ENCODE measurements around the gene SPON2.

DNA sequence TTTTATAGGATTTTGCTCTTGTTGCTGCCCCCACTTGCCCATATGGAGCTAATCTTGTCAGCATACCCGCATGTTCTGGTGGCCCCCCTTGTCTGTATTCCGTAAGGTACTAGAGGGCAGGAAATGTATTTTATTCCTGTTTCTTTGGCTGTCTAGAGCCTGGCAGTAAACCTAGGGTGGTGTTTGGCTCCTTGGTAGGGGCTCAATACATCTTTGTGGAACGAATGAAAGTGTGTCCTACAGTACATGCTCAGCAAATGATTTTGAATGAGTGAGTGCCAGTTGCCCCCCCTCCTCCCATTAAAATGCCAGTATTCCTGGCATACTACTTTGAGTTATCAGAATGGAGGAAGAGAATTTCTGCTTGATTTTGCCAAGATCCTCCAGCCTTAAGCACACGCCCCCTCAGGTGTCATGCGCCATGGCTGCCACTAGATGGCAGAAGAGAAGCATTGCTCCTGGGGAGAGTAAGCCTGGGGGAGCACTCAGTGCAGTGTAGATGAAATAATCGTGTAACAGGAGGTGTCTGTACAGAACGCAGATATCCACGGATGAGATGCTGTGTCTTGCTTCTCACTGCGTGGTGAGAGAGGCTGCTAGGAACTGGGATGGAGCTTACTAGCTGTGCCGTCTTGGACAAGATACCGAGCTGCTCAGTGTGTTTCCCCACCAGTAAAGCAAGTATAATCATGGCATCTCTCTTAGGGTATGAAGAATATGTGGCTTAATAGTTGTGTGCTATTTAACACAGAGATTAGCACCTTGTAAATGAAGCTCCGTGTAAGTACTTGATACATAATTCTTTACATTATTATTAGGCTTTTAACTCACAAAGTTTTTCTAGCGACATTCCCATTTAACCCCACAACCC, 41.8 kb downstream of the SPON2 start:
- TF ChIP-seq, protein P1, sequence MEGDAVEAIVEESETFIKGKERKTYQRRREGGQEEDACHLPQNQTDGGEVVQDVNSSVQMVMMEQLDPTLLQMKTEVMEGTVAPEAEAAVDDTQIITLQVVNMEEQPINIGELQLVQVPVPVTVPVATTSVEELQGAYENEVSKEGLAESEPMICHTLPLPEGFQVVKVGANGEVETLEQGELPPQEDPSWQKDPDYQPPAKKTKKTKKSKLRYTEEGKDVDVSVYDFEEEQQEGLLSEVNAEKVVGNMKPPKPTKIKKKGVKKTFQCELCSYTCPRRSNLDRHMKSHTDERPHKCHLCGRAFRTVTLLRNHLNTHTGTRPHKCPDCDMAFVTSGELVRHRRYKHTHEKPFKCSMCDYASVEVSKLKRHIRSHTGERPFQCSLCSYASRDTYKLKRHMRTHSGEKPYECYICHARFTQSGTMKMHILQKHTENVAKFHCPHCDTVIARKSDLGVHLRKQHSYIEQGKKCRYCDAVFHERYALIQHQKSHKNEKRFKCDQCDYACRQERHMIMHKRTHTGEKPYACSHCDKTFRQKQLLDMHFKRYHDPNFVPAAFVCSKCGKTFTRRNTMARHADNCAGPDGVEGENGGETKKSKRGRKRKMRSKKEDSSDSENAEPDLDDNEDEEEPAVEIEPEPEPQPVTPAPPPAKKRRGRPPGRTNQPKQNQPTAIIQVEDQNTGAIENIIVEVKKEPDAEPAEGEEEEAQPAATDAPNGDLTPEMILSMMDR (IDR thresholded peaks at IDR 0.05), result peak; percentile 95
- TF ChIP-seq, protein P2, sequence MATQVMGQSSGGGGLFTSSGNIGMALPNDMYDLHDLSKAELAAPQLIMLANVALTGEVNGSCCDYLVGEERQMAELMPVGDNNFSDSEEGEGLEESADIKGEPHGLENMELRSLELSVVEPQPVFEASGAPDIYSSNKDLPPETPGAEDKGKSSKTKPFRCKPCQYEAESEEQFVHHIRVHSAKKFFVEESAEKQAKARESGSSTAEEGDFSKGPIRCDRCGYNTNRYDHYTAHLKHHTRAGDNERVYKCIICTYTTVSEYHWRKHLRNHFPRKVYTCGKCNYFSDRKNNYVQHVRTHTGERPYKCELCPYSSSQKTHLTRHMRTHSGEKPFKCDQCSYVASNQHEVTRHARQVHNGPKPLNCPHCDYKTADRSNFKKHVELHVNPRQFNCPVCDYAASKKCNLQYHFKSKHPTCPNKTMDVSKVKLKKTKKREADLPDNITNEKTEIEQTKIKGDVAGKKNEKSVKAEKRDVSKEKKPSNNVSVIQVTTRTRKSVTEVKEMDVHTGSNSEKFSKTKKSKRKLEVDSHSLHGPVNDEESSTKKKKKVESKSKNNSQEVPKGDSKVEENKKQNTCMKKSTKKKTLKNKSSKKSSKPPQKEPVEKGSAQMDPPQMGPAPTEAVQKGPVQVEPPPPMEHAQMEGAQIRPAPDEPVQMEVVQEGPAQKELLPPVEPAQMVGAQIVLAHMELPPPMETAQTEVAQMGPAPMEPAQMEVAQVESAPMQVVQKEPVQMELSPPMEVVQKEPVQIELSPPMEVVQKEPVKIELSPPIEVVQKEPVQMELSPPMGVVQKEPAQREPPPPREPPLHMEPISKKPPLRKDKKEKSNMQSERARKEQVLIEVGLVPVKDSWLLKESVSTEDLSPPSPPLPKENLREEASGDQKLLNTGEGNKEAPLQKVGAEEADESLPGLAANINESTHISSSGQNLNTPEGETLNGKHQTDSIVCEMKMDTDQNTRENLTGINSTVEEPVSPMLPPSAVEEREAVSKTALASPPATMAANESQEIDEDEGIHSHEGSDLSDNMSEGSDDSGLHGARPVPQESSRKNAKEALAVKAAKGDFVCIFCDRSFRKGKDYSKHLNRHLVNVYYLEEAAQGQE (IDR thresholded peaks at IDR 0.05; ENCODE audit: insufficient read depth in 1 of 2, low read depth in 2 of 2, low read length in 1 of 2), result no peak
- TF ChIP-seq POLR2AphosphoS5 (IDR thresholded peaks at IDR 0.05; ENCODE audit: low read depth, low read length) (no peak), TCF7L2 (IDR thresholded peaks at IDR 0.05; ENCODE audit: low read depth, low read length) (no peak), SIN3A (IDR thresholded peaks at IDR 0.05; ENCODE audit: borderline replicate concordance, insufficient read depth, low read depth, low read length) (no peak)

All from Panc1 (cell line).